T-helper 9 cell (primary cell): ENCODE results near the gene GTF3C4.
"Not testable (repeated sequence)": the region's sequence is repeated elsewhere in the genome, so short reads cannot be mapped to it uniquely, and the experiment has no call there.

ENCODE experiments used
- DNase-seq: peaks from one replicate; pipeline ENCODE4 v3.0.0-alpha.2; 2020

GTF3C4 gene

GRCh38 chr9:132708239-132708638 lies 38.0 kb downstream of the GTF3C4 start:
- DNase-seq = no peak

- DNase-seq = no peak
Observed at GRCh38 chr9:132708769-132709430, 38.6 kb downstream of the GTF3C4 start.

- DNase-seq = no peak
Observed at GRCh38 chr9:132710333-132710732, 40.1 kb downstream of the GTF3C4 start.

- not testable (repeated sequence) for DNase-seq
Observed at GRCh38 chr9:132711152-132711551, 40.9 kb downstream of the GTF3C4 start.

GRCh38 chr9:132711846-132712245 lies 41.6 kb downstream of the GTF3C4 start:
- DNase-seq = no peak

- DNase-seq = no peak
Observed at GRCh38 chr9:132712753-132713152, 42.5 kb downstream of the GTF3C4 start.

- no peak for DNase-seq
Observed at GRCh38 chr9:132716007-132716406, 45.7 kb downstream of the GTF3C4 start.

- DNase-seq = no peak
Observed at GRCh38 chr9:132717326-132717945, 47.2 kb downstream of the GTF3C4 start.

GRCh38 chr9:132718381-132718928 lies 48.2 kb downstream of the GTF3C4 start:
- DNase-seq = not testable (repeated sequence)

GRCh38 chr9:132721661-132722060 lies 51.4 kb downstream of the GTF3C4 start:
- no peak for DNase-seq

- no peak for DNase-seq
Observed at GRCh38 chr9:132722564-132723065, 52.4 kb downstream of the GTF3C4 start.

- no peak for DNase-seq
Observed at GRCh38 chr9:132723809-132724208, 53.5 kb downstream of the GTF3C4 start.

- no peak for DNase-seq
Observed at GRCh38 chr9:132725306-132725705, 55.0 kb downstream of the GTF3C4 start.

- no peak for DNase-seq
Observed at GRCh38 chr9:132726576-132727130, 56.4 kb downstream of the GTF3C4 start.

GRCh38 chr9:132728071-132728470 lies 57.8 kb downstream of the GTF3C4 start:
- no peak for DNase-seq

GRCh38 chr9:132728497-132728896 lies 58.2 kb downstream of the GTF3C4 start:
- no peak for DNase-seq

- DNase-seq = no peak
Observed at GRCh38 chr9:132729235-132729890, 59.1 kb downstream of the GTF3C4 start.

- DNase-seq = no peak
Observed at GRCh38 chr9:132730054-132731033, 60.1 kb downstream of the GTF3C4 start.

- no peak for DNase-seq
Observed at GRCh38 chr9:132731230-132731629, 61.0 kb downstream of the GTF3C4 start.

- no peak for DNase-seq
Observed at GRCh38 chr9:132732326-132733259, 62.3 kb downstream of the GTF3C4 start.
